HG03139 (cell line): Measurements from ENCODE around the gene SURF4.
"Not testable (repeated sequence)": the region's sequence is repeated elsewhere in the genome, so short reads cannot be mapped to it uniquely, and the experiment has no call there.

Experiments used
- ATAC-seq: cut with Tn5 transposase; IDR thresholded peaks from one replicate; pipeline ENCODE4 v1.9.1; 2021; ENCODE audit not compliant: unreplicated experiment

SURF4 gene

GRCh38 chr9:133335924-133336811, 39.7 kb downstream of the SURF4 start, which contains the start of gene SURF6:
SURF6 (minus strand) TSS chr9:133336188; CDS start chr9:133336132, 56 bp downstream.
- peak; percentile 72 for ATAC-seq

GRCh38 chr9:133334888-133335287, 41.0 kb downstream of the SURF4 start:
- ATAC-seq: not testable (repeated sequence)

GRCh38 chr9:133334161-133334560, 41.7 kb downstream of the SURF4 start:
- ATAC-seq: no peak

DNA sequence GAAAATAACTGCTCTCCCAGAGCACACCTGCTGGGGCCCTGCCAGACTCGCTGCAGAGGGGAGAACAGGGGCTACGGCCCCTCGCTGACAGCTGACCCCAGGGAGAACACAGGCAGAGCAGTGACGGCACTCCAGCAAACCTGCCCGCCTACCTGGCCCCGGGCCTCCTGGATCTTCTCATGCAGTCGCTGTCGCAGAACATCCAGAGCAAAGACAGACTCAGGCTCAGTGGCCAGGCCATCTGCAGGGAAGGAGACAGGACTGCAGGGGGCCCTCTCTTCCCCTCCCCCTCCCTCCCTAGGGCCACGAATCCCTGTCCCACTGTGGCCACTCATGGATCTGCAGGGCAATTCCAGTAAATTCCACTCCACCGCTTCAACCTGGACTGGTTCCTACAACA, 42.3 kb downstream of the SURF4 start:
- ATAC-seq: no peak

GRCh38 chr9:133333011-133333410, 42.8 kb downstream of the SURF4 start:
- no peak for ATAC-seq

GRCh38 chr9:133332381-133332730, 43.5 kb downstream of the SURF4 start:
- no peak for ATAC-seq

GRCh38 chr9:133331641-133332380, 44.0 kb downstream of the SURF4 start:
- no peak for ATAC-seq

DNA sequence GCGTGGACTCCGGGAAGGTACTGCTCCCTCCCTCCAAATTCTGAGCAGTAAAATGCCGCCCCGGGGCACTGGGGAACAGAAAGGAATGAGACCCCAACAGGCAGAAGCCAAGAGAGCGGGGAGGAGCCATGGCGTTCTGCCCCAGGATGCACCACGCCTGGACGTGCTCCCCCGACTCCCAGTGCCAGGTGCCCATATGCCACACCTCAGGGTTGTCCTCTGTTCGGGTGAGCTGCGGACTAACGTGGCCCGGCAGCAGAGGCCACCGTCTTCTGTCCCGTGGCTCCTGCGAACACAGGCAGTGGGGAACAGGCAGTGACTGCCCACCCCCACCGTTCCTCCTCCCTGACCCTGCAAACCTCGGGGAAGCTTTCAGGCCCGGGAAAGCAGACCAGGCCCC, 44.6 kb downstream of the SURF4 start:
- ATAC-seq: no peak

DNA sequence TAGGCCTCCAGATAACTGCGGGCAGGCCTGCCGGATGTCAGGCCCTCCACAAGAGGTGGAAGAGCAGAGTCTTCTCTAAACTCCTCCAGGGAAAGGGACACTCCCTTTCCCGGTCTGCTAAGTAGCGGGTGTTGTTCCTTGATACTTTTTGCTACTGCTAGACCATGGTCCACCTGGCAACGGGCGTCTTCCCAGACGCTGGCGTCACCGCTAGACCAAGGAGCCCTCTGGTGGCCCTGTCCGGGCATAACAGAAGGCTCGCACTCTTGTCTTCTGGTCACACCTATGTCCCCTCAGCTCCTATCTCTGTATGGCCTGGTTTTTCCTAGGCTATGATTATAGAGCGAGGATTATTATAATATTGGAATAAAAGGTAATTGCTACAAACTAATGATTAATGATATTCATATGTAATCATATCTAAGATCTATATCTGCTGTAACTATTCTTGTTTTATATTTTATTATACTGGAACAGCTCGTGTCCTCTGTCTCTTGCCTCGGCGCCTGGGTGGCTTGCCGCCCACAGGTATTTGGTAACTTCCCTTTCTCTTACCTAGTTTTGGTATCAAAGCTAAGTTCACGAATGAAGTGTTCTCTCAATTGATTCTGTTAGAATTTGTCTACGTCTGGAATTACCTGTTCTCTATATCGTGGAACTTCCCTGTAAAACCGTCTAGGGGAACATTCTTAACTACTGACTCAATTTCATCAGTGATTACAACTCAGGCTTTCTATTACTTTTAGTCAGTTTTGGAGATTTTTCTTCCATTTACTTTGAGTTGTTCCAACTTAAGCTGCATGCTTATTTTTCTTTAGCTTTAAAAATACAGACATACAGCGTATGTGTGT, 46.3 kb downstream of the SURF4 start:
- ATAC-seq: not testable (repeated sequence)

DNA sequence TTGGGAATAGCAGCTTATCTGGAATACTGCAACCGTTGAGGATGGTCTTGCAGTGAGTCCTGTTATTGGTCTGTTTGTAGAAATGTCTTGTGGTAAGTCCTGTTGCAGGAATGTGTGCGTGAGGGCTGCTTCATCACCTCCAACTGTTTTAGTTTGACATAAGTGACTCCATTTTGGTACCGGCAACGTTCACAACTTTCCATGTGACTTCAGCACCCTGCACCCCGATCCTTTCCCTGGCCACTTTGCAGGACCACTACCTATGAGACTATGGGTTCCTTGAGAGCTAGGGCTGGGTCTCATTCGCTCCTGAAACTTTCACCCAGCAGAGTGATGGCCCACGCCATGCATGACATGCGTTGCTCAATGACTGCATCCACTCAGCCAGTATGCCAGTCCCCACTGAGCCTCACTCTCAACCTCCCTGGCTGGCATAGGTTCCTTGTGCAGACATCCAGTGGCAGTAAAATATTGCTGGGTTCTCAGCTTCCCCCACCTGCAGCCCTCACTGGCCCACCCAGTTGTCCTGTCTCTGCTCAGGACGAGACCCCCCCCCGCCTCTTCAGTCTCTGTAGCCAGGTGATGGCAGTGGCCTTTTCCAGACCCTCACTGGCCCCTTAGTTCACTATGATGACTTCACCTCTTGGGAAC, 47.9 kb downstream of the SURF4 start:
- no peak for ATAC-seq

- not testable (repeated sequence) for ATAC-seq
These were observed 48.8 kb downstream of the SURF4 start for GRCh38 chr9:133327021-133327420.

DNA sequence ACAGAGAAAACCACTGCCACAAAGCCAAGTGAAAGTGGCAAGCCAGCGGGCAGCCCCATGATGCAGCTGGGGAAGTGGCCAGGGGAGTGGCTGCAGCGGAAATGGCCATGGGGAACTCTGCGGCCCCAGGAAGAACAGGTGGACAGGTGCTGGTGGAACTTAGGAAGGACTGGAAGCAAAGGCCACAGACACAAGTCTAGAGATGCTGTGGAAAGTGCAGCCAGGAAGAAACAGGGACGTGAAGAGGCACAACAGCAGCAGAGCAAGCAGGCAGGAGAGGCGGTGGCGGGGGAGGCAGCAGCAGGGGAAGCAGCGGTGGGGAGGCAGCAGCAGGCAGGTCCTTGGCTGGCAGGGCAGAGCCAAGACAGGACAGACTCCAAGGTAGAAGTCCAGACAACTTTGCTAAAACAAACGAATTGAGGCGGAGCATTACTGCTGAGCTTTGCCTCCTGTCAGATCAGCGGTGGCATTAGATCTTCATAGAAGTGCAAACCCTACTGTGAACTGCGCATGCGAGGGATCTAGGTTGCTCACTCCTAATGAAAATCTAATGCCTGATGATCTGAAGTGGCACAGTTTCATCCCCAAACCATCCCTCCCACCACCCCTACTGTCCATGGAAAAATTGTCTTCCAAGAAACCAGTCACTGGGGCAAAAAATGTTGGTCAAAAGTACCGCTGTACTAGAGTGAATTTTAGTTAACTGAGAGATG, 51.7 kb downstream of the SURF4 start:
- no peak for ATAC-seq

- ATAC-seq: no peak
These were observed 52.6 kb downstream of the SURF4 start for GRCh38 chr9:133323211-133323610.

DNA sequence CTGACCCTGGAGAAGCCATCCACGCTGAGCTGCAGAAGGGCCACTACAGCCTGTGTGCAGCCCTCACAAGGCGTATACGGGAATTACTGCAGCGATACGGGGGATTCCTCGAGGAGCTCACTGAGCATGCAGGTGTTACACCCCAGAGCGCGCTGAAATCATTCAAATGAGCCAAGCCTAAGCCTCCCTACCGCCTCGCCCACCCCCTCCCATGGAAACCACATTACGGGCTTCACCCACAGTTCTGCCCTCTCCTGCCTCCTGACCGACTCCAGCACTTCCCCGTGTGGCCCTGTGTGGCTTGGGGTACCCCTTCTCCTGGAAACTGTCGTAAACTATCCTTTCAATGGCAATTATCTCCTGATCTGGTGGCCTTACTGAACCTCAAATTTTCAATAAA, 53.2 kb downstream of the SURF4 start:
- ATAC-seq: no peak

GRCh38 chr9:133321411-133321935, 54.4 kb downstream of the SURF4 start:
- no peak for ATAC-seq

DNA sequence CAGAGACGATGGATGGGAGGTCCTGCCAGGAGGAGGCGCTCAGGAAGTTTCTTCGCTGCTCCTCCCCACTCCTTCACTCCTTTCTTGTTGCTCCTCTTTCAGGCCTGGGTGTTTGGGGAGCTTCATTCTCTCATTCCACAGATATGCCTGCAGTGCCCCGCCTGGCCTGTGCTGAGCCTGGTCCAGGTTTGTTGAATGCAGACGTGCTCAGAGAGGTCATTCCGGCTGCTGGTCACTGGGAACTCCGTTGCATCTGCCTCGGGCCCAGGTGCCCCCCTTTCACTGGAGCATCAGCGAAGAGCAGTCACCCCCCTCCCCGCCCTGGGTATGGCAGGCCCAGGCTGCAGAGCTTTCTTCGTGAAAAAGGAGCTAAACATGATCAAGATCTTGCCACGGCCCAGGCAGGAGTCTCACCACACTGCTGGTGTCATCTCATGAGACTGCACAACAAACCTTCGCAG, 55.4 kb downstream of the SURF4 start:
- no peak for ATAC-seq

GRCh38 chr9:133317551-133317950, 58.3 kb downstream of the SURF4 start:
- ATAC-seq: not testable (repeated sequence)

GRCh38 chr9:133315997-133316396, 59.9 kb downstream of the SURF4 start:
- no peak for ATAC-seq
